ENCODE results near the gene SCLT1. TPM values are rescaled to one million over a fixed set of nuclear protein-coding genes. Genes with fewer than 3 reads are reported as not detected.

The SCLT1 gene
- polyA plus RNA-seq, 1 of the 3 experiments (the other 2 are of a cell fraction): 2.2 TPM

- TF ChIP-seq TAF1 (IDR thresholded peaks at IDR 0.05; ENCODE audit: borderline replicate concordance, low read depth, low read length) (no peak), USF1 (IDR thresholded peaks at IDR 0.05; ENCODE audit: borderline replicate concordance, low read depth) (no peak), EZH2phosphoT487 (IDR thresholded peaks at IDR 0.05; ENCODE audit: borderline replicate concordance, low read depth) (no peak)
- TF ChIP-seq, protein P1, sequence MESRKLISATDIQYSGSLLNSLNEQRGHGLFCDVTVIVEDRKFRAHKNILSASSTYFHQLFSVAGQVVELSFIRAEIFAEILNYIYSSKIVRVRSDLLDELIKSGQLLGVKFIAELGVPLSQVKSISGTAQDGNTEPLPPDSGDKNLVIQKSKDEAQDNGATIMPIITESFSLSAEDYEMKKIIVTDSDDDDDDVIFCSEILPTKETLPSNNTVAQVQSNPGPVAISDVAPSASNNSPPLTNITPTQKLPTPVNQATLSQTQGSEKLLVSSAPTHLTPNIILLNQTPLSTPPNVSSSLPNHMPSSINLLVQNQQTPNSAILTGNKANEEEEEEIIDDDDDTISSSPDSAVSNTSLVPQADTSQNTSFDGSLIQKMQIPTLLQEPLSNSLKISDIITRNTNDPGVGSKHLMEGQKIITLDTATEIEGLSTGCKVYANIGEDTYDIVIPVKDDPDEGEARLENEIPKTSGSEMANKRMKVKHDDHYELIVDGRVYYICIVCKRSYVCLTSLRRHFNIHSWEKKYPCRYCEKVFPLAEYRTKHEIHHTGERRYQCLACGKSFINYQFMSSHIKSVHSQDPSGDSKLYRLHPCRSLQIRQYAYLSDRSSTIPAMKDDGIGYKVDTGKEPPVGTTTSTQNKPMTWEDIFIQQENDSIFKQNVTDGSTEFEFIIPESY (IDR thresholded peaks at IDR 0.05; ENCODE audit: borderline replicate concordance, low read depth): no peak
Observed at GRCh38 chr4:128847082-128847724, 246.1 kb downstream of the SCLT1 start (continued).

- WGBS (ENCODE audit: low lambda C conversion rate): 100% methylated on average over 3 of the region's 4 CpGs
- peaks cover 35% of the 10 kb centered on the region; the same call in 1 of the 2 replicates for H3K79me2 ChIP-seq (ENCODE audit: insufficient read depth)
Observed at GRCh38 chr4:128846063-128846462, 247.3 kb downstream of the SCLT1 start.

More at GRCh38 chr4:128846063-128846462, 247.3 kb downstream of the SCLT1 start:
- Histone ChIP-seq H3K27me3 (ENCODE audit: insufficient read depth) (no peaks in the 10 kb centered on the region), H3K27ac (ENCODE audit: low read depth in 2 of 2, low read length in 1 of 2) (no peak overlapping the region), H3K4me3 (ENCODE audit: low read depth in 2 of 2, low read length in 1 of 2) (no peak overlapping the region), H3K9me3 (no peaks in the 10 kb centered on the region), H3K36me3 (replicated peaks in 1 of 2; ENCODE audit: control insufficient read depth in 1 of 2, insufficient read depth in 2 of 2, low read length in 1 of 2) (peaks cover 26 to 71% of the 10 kb centered on the region in 2 experiments), H3K4me1 (ENCODE audit: control insufficient read depth in 1 of 2, insufficient read depth in 2 of 2, low read depth in 1 of 2, low read length in 1 of 2) (no peaks in the 10 kb centered on the region), H3K4me2 (no peak overlapping the region), H2AFZ (ENCODE audit: low read depth) (no peak overlapping the region), H3K9me2 (no peaks in the 10 kb centered on the region), H3K9ac (no peak overlapping the region), H4K20me1 (ENCODE audit: insufficient read depth) (peaks cover under 1% of the 10 kb centered on the region; the same call in 1 of the 2 replicates), H3F3A (replicated peaks; ENCODE audit: insufficient read depth) (no peaks in the 10 kb centered on the region)
- TF ChIP-seq POLR2AphosphoS5 (IDR thresholded peaks at IDR 0.05; ENCODE audit: low read depth, low read length) (no peak), IRF3 (IDR thresholded peaks at IDR 0.05; ENCODE audit: low read depth, low read length) (no peak), FOXM1 (IDR thresholded peaks at IDR 0.05; ENCODE audit: low read depth) (no peak), SIN3A (IDR thresholded peaks at IDR 0.05; ENCODE audit: borderline replicate concordance, low read depth, low read length) (no peak), PBX3 (IDR thresholded peaks at IDR 0.05) (no peak), GABPA (IDR thresholded peaks at IDR 0.05; ENCODE audit: low read depth) (no peak), CTCF (IDR thresholded peaks at IDR 0.05) (no peak), MXI1 (IDR thresholded peaks at IDR 0.05; ENCODE audit: low read depth, low read length) (no peak), RFX5 (IDR thresholded peaks at IDR 0.05; ENCODE audit: low read length) (no peak), EZH2phosphoT487 (IDR thresholded peaks at IDR 0.05; ENCODE audit: borderline replicate concordance, low read depth) (no peak)
- TF ChIP-seq, protein P2, sequence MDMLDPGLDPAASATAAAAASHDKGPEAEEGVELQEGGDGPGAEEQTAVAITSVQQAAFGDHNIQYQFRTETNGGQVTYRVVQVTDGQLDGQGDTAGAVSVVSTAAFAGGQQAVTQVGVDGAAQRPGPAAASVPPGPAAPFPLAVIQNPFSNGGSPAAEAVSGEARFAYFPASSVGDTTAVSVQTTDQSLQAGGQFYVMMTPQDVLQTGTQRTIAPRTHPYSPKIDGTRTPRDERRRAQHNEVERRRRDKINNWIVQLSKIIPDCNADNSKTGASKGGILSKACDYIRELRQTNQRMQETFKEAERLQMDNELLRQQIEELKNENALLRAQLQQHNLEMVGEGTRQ (IDR thresholded peaks at IDR 0.05; ENCODE audit: borderline replicate concordance, low read depth, low read length): no peak
- CTCF ChIA-PET: no interaction called here
- no peak for DNase-seq
- POLR2A ChIA-PET: no interaction called here
